ENCODE data around the gene SSR3. TPM values are rescaled to one million over a fixed set of nuclear protein-coding genes. Genes with fewer than 3 reads are reported as not detected.
"Not testable (repeated sequence)": the region's sequence is repeated elsewhere in the genome, so short reads cannot be mapped to it uniquely, and the experiment has no call there.

Gene SSR3
- total RNA-seq: 100 to 1,000 TPM; 113 to 118 TPM

- Mint-ChIP-seq H3K27me3 (no peaks in the 10 kb centered on the region), H3K4me1 (peaks cover 32% of the 10 kb centered on the region), H3K9me3 (no peaks in the 10 kb centered on the region), H3K27ac (peak within 1 kb of the TSS; percentile 89), H3K36me3 (peaks cover 23% of the 10 kb centered on the region), H3K4me3 (peak within 1 kb of the TSS; percentile 93)
- DNase-seq (peak; percentile 98), ATAC-seq (ENCODE audit: low read depth) (peak; percentile 100)
- POLR2A ChIA-PET: interaction anchor here (0.6 to 4.0 kb wide), 14 partner anchors 12 to 620 kb away, joined by 3 to 37 read pairs (median 4); partner anchors contain the start of gene TIPARP
Observed at GRCh38 chr3:156554842-156555687, at the start of gene SSR3. Gene SSR3 (minus strand): TSS chr3:156555117. CDS start chr3:156555089, 28 bp downstream.

GRCh38 chr3:156604064-156604641 is 49.2 kb upstream of the SSR3 start:
- Mint-ChIP-seq H3K27me3 (peaks cover 16% of the 10 kb centered on the region), H3K36me3 (peaks cover 1% of the 10 kb centered on the region), H3K9me3 (no peaks in the 10 kb centered on the region), H3K27ac (no peak overlapping the region), H3K4me1 (peaks cover 23% of the 10 kb centered on the region), H3K4me3 (no peak overlapping the region)
- ATAC-seq (ENCODE audit: low read depth): no peak
- POLR2A ChIA-PET: no interaction called here
- DNase-seq: no peak

GRCh38 chr3:156603379-156604017 is 48.6 kb upstream of the SSR3 start:
- POLR2A ChIA-PET: no interaction called here
- H3K27ac Mint-ChIP-seq: no peak overlapping the region

GRCh38 chr3:156602424-156602823 is 47.5 kb upstream of the SSR3 start:
- peak overlapping the region; percentile 26 for H3K4me3 Mint-ChIP-seq
- H3K27ac Mint-ChIP-seq: peak overlapping the region; percentile 35
- peaks cover 21% of the 10 kb centered on the region for H3K4me1 Mint-ChIP-seq
- peaks cover 11% of the 10 kb centered on the region for H3K27me3 Mint-ChIP-seq
- H3K36me3 Mint-ChIP-seq: no peaks in the 10 kb centered on the region
- POLR2A ChIA-PET: interaction anchor here (0.9 to 1.0 kb wide), 2 partner anchors 42 to 47 kb away, joined by 3 to 5 read pairs; partner anchors contain the start of gene SSR3
- H3K9me3 Mint-ChIP-seq: no peaks in the 10 kb centered on the region
- no peak for DNase-seq
- ATAC-seq (ENCODE audit: low read depth): peak; percentile 90

More at GRCh38 chr3:156603379-156604017, 48.6 kb upstream of the SSR3 start:
- Mint-ChIP-seq H3K36me3 (peaks cover 1% of the 10 kb centered on the region), H3K27me3 (peaks cover 16% of the 10 kb centered on the region), H3K9me3 (no peaks in the 10 kb centered on the region), H3K4me1 (peaks cover 23% of the 10 kb centered on the region), H3K4me3 (no peak overlapping the region)
- DNase-seq: no peak
- ATAC-seq (ENCODE audit: low read depth): no peak

GRCh38 chr3:156601497-156601896 is 46.6 kb upstream of the SSR3 start:
- POLR2A ChIA-PET: interaction anchor here (1.0 kb wide), 1 partner anchor 47 kb away, joined by 3 read pairs; the partner anchor contains the start of gene SSR3
- Mint-ChIP-seq H3K4me3 (no peak overlapping the region), H3K9me3 (no peaks in the 10 kb centered on the region), H3K4me1 (peaks cover 21% of the 10 kb centered on the region), H3K27ac (no peak overlapping the region), H3K36me3 (no peaks in the 10 kb centered on the region), H3K27me3 (peaks cover 9% of the 10 kb centered on the region)
- ATAC-seq (ENCODE audit: low read depth) (no peak), DNase-seq (no peak)

- Mint-ChIP-seq H3K4me3 (no peak overlapping the region), H3K27me3 (peaks cover 9% of the 10 kb centered on the region), H3K36me3 (no peaks in the 10 kb centered on the region), H3K4me1 (peaks cover 18% of the 10 kb centered on the region), H3K9me3 (no peaks in the 10 kb centered on the region), H3K27ac (no peak overlapping the region)
- DNase-seq: no peak
- no peak for ATAC-seq (ENCODE audit: low read depth)
- POLR2A ChIA-PET: no interaction called here
Observed at GRCh38 chr3:156600834-156601233, 45.9 kb upstream of the SSR3 start.

- POLR2A ChIA-PET: interaction anchor here (1.4 kb wide), 1 partner anchor 74 kb away, joined by 4 read pairs; no protein-coding TSS in a partner anchor
- no peak overlapping the region for H3K4me3 Mint-ChIP-seq
- H3K36me3 Mint-ChIP-seq: no peaks in the 10 kb centered on the region
- H3K9me3 Mint-ChIP-seq: no peaks in the 10 kb centered on the region
- ATAC-seq (ENCODE audit: low read depth) (no peak), DNase-seq (no peak)
- H3K27me3 Mint-ChIP-seq: peaks cover 7% of the 10 kb centered on the region
- H3K27ac Mint-ChIP-seq: no peak overlapping the region
- peaks cover 22% of the 10 kb centered on the region for H3K4me1 Mint-ChIP-seq
Observed at GRCh38 chr3:156599089-156599874, 44.4 kb upstream of the SSR3 start.

- no peak for DNase-seq
- POLR2A ChIA-PET: interaction anchor here (1.4 kb wide), 1 partner anchor 75 kb away, joined by 4 read pairs; no protein-coding TSS in a partner anchor
- H3K4me1 Mint-ChIP-seq: peaks cover 23% of the 10 kb centered on the region
- ATAC-seq (ENCODE audit: low read depth): no peak
- no peaks in the 10 kb centered on the region for H3K9me3 Mint-ChIP-seq
- no peak overlapping the region for H3K27ac Mint-ChIP-seq
- no peak overlapping the region for H3K4me3 Mint-ChIP-seq
- H3K27me3 Mint-ChIP-seq: peaks cover 7% of the 10 kb centered on the region
- H3K36me3 Mint-ChIP-seq: no peaks in the 10 kb centered on the region
Observed at GRCh38 chr3:156598413-156598812, 43.5 kb upstream of the SSR3 start.

GRCh38 chr3:156594219-156594683 is 39.3 kb upstream of the SSR3 start:
- peaks cover 11% of the 10 kb centered on the region for H3K4me1 Mint-ChIP-seq

GRCh38 chr3:156593814-156594213 is 38.9 kb upstream of the SSR3 start:
- H3K27me3 Mint-ChIP-seq: peaks cover 7% of the 10 kb centered on the region
- POLR2A ChIA-PET: no interaction called here
- ATAC-seq (ENCODE audit: low read depth) (no peak), DNase-seq (no peak)
- H3K27ac Mint-ChIP-seq: no peak overlapping the region
- H3K9me3 Mint-ChIP-seq: peaks cover 7% of the 10 kb centered on the region
- H3K4me3 Mint-ChIP-seq: no peak overlapping the region
- peaks cover 14% of the 10 kb centered on the region for H3K4me1 Mint-ChIP-seq
- H3K36me3 Mint-ChIP-seq: peaks cover 6% of the 10 kb centered on the region

More at GRCh38 chr3:156594219-156594683, 39.3 kb upstream of the SSR3 start:
- POLR2A ChIA-PET: no interaction called here
- Mint-ChIP-seq H3K36me3 (peaks cover 6% of the 10 kb centered on the region), H3K27ac (no peak overlapping the region), H3K27me3 (peaks cover 7% of the 10 kb centered on the region), H3K9me3 (peaks cover 7% of the 10 kb centered on the region), H3K4me3 (no peak overlapping the region)
- no peak for ATAC-seq (ENCODE audit: low read depth)
- no peak for DNase-seq

GRCh38 chr3:156589806-156590205 is 34.9 kb upstream of the SSR3 start:
- H3K4me3 Mint-ChIP-seq; ATAC-seq (ENCODE audit: low read depth); H3K4me1 Mint-ChIP-seq; DNase-seq; POLR2A ChIA-PET; H3K27ac Mint-ChIP-seq; H3K27me3 Mint-ChIP-seq; H3K9me3 Mint-ChIP-seq; H3K36me3 Mint-ChIP-seq: not testable (repeated sequence)

- ATAC-seq (ENCODE audit: low read depth): no peak
- Mint-ChIP-seq H3K9me3 (peaks cover 7% of the 10 kb centered on the region), H3K4me3 (no peak overlapping the region), H3K27ac (no peak overlapping the region), H3K27me3 (no peaks in the 10 kb centered on the region), H3K36me3 (peaks cover 9% of the 10 kb centered on the region), H3K4me1 (peaks cover 9% of the 10 kb centered on the region)
- DNase-seq: no peak
- POLR2A ChIA-PET: no interaction called here
Observed at GRCh38 chr3:156587760-156588069, 32.8 kb upstream of the SSR3 start.
